Nephron (organoid): ENCODE data around the gene MYO18B.

ENCODE experiments used
- H3K27ac Mint-ChIP-seq, 3 experiments: 2 replicates each; pipeline ENCODE4 v1.8.0; 2020; ENCODE audit warnings: mixed read lengths in 3 of 3, mild to moderate bottlenecking in 2 of 3, moderate library complexity in 1 of 3
- H3K27me3 Mint-ChIP-seq: 2 replicates; pipeline ENCODE4 v1.8.0; 2021; ENCODE audit warnings: low read depth, mild to moderate bottlenecking, moderate library complexity, mixed read lengths
- H3K36me3 Mint-ChIP-seq: 2 replicates; pipeline ENCODE4 v1.8.0; 2020; ENCODE audit warnings: low read depth, mixed read lengths
- H3K4me1 Mint-ChIP-seq: 2 replicates; pipeline ENCODE4 v1.8.0; 2020; ENCODE audit warnings: mixed read lengths
- H3K4me3 Mint-ChIP-seq, 3 experiments: 2 replicates each; pipeline ENCODE4 v1.8.0; 2020; ENCODE audit warnings: mild to moderate bottlenecking in 3 of 3, mixed read lengths in 3 of 3, moderate library complexity in 2 of 3
- H3K9me3 Mint-ChIP-seq: 2 replicates; pipeline ENCODE4 v1.8.0; 2020; ENCODE audit warnings: mixed read lengths
- TF ChIP-seq, protein P1 (sequence below), 3 experiments: fragments of 200-600 bp; sonication (generic); IDR thresholded peaks; one replicate each; pipeline ENCODE4 v1.5.0; 2021; ENCODE audit warnings: antibody characterized with exemption in 3 of 3; ENCODE audit not compliant: unreplicated experiment in 3 of 3

The MYO18B gene

DNA sequence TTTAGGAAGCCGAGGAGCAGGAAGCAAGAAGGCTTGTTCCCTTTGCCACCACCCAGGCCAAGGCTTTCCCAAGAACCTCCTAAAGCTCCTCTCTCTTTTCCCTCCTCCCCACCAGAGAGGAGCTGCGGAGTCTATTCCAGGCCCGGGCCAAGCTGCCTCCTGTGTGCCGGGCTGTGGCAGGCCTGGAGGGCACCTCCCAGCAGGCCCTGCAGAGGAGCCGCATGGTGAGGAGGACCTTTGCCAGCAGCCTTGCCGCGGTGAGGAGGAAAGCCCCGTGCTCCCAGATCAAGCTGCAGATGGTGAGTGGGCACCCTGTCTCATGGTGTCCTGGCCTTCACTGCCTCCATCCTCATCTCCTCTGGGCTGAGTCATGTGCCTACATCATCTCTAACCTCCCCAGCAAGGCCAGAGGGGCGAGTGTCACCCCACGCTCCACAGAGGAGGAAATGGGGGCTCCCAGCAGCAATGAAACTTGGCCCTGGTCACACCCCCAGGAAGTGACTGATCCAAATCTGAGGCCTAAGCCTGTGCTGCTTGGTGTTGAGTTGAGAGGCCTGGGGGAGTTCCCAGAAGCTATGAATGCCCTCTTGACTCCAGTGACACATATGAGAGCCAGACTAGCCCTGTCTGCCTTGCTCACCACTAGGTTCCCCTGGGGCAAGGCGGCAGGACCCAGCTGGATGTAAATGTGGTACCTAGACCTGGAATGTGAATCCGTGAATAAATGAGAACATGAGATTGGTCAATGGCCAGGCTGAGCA is 104.2 kb downstream of the MYO18B start:
- TF ChIP-seq, protein P1, sequence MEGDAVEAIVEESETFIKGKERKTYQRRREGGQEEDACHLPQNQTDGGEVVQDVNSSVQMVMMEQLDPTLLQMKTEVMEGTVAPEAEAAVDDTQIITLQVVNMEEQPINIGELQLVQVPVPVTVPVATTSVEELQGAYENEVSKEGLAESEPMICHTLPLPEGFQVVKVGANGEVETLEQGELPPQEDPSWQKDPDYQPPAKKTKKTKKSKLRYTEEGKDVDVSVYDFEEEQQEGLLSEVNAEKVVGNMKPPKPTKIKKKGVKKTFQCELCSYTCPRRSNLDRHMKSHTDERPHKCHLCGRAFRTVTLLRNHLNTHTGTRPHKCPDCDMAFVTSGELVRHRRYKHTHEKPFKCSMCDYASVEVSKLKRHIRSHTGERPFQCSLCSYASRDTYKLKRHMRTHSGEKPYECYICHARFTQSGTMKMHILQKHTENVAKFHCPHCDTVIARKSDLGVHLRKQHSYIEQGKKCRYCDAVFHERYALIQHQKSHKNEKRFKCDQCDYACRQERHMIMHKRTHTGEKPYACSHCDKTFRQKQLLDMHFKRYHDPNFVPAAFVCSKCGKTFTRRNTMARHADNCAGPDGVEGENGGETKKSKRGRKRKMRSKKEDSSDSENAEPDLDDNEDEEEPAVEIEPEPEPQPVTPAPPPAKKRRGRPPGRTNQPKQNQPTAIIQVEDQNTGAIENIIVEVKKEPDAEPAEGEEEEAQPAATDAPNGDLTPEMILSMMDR (IDR thresholded peaks at IDR 0.05; ENCODE audit: unreplicated experiment in 3 of 3), result no peak
- Mint-ChIP-seq H3K27ac (no peak overlapping the region), H3K4me1 (no peaks in the 10 kb centered on the region), H3K4me3 (no peak overlapping the region), H3K36me3 (no peaks in the 10 kb centered on the region), H3K27me3 (peaks cover 4% of the 10 kb centered on the region), H3K9me3 (no peaks in the 10 kb centered on the region)

DNA sequence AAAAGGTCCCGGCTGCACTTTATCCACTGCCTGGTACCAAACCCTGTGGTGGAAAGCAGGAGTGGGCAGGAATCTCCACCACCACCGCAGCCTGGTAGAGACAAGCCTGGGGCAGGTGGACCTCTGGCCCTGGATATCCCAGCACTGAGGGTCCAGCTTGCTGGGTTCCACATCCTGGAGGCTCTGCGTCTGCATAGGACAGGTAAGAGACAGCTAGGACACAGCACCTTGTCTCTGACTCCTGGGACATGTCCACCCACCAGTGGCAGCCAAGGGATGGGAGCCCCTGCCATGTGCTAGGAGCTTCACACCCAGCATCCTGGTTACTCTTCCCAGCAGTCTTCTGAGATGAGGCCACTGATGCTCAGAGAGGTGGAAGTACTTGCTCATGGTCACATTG is 105.5 kb downstream of the MYO18B start:
- Mint-ChIP-seq H3K36me3 (no peaks in the 10 kb centered on the region), H3K9me3 (no peaks in the 10 kb centered on the region), H3K4me1 (no peaks in the 10 kb centered on the region), H3K27me3 (peaks cover 4% of the 10 kb centered on the region), H3K4me3 (no peak overlapping the region), H3K27ac (no peak overlapping the region)
- TF ChIP-seq, protein P1 (IDR thresholded peaks at IDR 0.05; ENCODE audit: unreplicated experiment in 3 of 3), result no peak

DNA sequence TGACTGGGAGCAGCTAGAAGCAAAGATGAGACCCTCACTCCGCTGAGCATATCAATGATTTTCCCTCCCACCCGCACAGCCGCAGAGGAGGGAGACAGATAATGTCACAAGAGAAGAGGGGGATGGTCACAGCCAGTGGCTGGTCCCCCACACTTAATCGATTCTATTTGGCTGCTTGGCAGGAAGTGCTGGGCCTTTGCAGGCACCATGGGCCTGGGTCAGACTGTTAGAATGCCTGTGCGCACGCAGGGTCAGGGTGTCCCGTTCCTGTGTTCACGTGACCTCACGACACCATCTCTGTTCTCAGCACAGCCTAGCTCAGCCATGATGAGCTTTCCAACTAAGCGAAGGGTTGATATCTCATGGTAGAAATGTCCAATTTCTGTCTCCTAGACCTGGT is 107.0 kb downstream of the MYO18B start:
- Mint-ChIP-seq H3K27ac (no peak overlapping the region), H3K4me1 (no peaks in the 10 kb centered on the region), H3K27me3 (peaks cover 4% of the 10 kb centered on the region), H3K4me3 (no peak overlapping the region), H3K9me3 (no peaks in the 10 kb centered on the region), H3K36me3 (no peaks in the 10 kb centered on the region)
- TF ChIP-seq, protein P1 (IDR thresholded peaks at IDR 0.05; ENCODE audit: unreplicated experiment in 3 of 3), result no peak

DNA sequence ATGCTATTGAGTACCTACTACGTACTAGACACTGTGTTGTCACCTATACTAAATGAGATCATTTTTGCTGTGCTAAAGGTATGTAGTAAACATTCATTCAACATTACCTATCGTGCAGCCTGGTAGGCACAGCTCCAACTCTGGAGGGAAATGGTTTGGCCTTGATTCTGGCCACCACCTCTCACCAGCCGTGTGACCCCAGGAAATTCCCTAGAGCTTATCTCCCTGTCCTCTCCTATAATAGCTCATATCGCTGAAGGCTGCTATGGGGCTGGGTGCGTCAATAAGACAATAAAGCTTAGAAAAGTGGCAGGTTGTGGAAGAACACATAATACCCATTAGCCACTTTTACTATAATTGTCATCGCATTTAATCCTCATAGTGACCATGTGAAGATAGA is 107.5 kb downstream of the MYO18B start:
- no peaks in the 10 kb centered on the region for H3K9me3 Mint-ChIP-seq
- no peak overlapping the region for H3K4me3 Mint-ChIP-seq
- peaks cover 4% of the 10 kb centered on the region for H3K27me3 Mint-ChIP-seq
- no peaks in the 10 kb centered on the region for H3K36me3 Mint-ChIP-seq
- H3K4me1 Mint-ChIP-seq, result no peaks in the 10 kb centered on the region
- TF ChIP-seq, protein P1 (IDR thresholded peaks at IDR 0.05; ENCODE audit: unreplicated experiment in 3 of 3), result no peak
- no peak overlapping the region for H3K27ac Mint-ChIP-seq

DNA sequence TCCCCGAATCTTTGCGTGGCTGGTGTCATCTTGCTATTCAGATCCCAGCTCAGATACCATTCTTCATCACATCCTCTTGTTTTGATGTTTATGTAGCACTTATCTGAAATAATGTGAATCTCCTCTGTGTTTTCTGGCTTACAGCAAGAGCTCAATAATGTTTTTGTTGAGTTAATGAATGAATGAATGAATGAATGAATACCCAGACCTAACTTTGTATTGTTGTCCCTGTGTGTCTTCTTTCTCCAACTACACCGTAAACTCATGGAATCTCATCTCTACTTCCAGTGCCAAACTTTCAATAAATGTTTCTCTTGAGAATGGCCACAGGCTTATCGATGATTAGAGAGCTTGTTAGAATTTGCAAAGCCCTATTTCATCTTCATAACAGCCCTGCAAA is 110.2 kb downstream of the MYO18B start:
- Mint-ChIP-seq H3K4me1 (no peaks in the 10 kb centered on the region), H3K36me3 (no peaks in the 10 kb centered on the region), H3K27ac (no peak overlapping the region), H3K27me3 (peaks cover 12% of the 10 kb centered on the region), H3K9me3 (no peaks in the 10 kb centered on the region), H3K4me3 (no peak overlapping the region)
- TF ChIP-seq, protein P1 (IDR thresholded peaks at IDR 0.05; ENCODE audit: unreplicated experiment in 3 of 3), result no peak

DNA sequence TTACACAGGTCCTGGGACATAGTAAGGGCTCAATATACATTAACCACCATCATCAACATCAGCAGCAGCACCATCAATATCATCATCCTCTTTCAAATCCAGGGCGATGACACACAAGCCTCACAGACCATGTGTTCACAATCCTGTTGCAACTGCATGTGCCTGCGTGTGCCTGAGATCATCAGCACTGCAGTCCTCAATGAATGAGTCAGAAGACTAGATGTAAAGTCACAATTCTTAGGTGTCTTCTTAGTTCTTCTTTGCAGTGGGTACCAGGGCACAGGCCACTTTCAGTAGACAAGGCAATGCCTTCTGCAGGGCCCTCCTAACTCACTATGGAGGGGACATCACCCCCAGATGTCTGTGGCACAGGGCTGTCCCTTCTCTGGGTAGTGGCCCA is 111.1 kb downstream of the MYO18B start:
- Mint-ChIP-seq H3K27me3 (peaks cover 16% of the 10 kb centered on the region), H3K4me1 (no peaks in the 10 kb centered on the region), H3K4me3 (no peak overlapping the region), H3K36me3 (no peaks in the 10 kb centered on the region), H3K9me3 (no peaks in the 10 kb centered on the region), H3K27ac (no peak overlapping the region)
- TF ChIP-seq, protein P1 (IDR thresholded peaks at IDR 0.05; ENCODE audit: unreplicated experiment in 3 of 3), result no peak
